Measurements from ENCODE around the gene SPACA9. TPM values are rescaled to one million over a fixed set of nuclear protein-coding genes. Genes with fewer than 3 reads are reported as not detected.

SPACA9 gene
- total RNA-seq, 1 donor from 2014 or later: 8.3 TPM

- no peak for DNase-seq (ENCODE audit: extremely low spot score, unreplicated experiment)
- no peaks in the 10 kb centered on the region for H3K9me3 Mint-ChIP-seq
- peaks cover 10% of the 10 kb centered on the region for H3K4me1 Mint-ChIP-seq (ENCODE audit: unreplicated experiment)
- TF ChIP-seq CTCF (conservative IDR thresholded peaks at IDR 0.05): no peak
- peak overlapping the region; percentile 84 for H3K4me3 Mint-ChIP-seq
- H3K27me3 Mint-ChIP-seq: no peaks in the 10 kb centered on the region
- H3K27ac Mint-ChIP-seq: no peak overlapping the region
- no peaks in the 10 kb centered on the region for H3K36me3 Mint-ChIP-seq
Observed at GRCh38 chr9:132876849-132877248, 1.8 kb upstream of the SPACA9 start.

DNA sequence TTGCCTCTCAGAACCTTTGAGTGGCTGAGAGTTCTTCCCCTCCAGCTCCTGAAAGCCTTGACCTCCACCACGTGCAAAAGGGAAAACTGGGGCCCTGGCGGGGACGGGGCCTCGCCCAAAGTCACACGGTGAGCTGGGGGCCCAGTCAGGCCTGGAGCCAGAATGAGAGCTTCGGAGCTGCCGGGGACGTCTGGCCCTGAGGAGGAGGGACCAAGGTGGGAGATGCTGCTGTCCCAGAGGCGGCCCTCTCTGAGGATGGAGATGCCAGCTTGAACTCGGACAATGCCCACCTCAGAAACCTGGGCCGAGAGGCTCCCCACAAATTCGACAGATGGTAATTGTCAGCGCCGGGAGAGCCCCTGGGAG lies 1.3 kb upstream of the SPACA9 start:
- H3K36me3 Mint-ChIP-seq: no peaks in the 10 kb centered on the region
- peak overlapping the region; percentile 84 for H3K4me3 Mint-ChIP-seq
- no peaks in the 10 kb centered on the region for H3K9me3 Mint-ChIP-seq
- H3K27me3 Mint-ChIP-seq: no peaks in the 10 kb centered on the region
- TF ChIP-seq CTCF (conservative IDR thresholded peaks at IDR 0.05): no peak
- peaks cover 10% of the 10 kb centered on the region for H3K4me1 Mint-ChIP-seq (ENCODE audit: unreplicated experiment)
- no peak overlapping the region for H3K27ac Mint-ChIP-seq
- no peak for DNase-seq (ENCODE audit: extremely low spot score, unreplicated experiment)

DNA sequence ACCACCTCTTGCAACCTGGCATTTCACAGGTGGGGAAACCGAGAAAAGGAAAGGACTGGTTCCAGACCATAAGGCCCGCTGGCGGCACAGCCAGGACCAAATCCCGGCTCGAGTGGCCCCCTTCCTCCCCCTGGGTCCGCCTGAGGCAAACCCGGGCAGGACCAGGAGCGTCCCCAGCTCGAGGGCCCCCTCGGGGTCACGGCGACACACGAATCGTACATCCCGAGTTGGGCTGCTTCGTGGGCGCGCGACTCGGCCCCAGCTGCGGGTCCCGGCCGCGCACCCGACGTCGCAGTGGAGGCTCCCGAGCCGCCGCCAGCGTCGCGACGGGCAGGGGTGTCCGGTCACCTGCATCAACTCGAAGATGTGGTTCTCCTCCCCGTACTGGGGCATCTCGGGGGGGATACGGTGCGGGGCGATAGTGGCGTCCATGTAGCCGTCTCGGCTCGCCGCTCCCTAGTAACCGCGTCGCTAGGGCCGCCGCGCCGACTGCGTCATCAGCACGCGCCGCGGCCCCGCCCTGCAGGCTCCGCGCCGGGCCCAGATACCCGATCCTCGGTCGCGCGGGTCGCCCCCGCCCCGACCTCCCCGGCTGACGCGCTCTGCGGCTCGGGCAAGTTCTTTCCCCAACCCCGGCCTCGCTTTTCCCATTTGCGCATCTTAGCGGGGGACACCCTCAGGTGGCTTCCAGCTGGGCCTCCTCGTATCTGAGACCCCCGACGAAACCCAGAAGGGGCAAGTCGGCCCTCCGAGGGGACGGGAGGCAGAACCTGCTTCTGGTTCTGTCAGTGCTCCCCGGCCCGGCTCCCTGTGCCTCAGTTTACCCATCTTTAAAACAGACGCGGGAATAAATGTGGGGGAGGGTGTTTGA lies 639 bp upstream of the SPACA9 start, which contains the start of gene AK8:
AK8 (minus strand) TSS at position 461 of the 871 bp plus-strand sequence; CDS start at position 432, 29 bp downstream.
- no peaks in the 10 kb centered on the region for H3K9me3 Mint-ChIP-seq
- TF ChIP-seq CTCF (conservative IDR thresholded peaks at IDR 0.05): no peak

DNA sequence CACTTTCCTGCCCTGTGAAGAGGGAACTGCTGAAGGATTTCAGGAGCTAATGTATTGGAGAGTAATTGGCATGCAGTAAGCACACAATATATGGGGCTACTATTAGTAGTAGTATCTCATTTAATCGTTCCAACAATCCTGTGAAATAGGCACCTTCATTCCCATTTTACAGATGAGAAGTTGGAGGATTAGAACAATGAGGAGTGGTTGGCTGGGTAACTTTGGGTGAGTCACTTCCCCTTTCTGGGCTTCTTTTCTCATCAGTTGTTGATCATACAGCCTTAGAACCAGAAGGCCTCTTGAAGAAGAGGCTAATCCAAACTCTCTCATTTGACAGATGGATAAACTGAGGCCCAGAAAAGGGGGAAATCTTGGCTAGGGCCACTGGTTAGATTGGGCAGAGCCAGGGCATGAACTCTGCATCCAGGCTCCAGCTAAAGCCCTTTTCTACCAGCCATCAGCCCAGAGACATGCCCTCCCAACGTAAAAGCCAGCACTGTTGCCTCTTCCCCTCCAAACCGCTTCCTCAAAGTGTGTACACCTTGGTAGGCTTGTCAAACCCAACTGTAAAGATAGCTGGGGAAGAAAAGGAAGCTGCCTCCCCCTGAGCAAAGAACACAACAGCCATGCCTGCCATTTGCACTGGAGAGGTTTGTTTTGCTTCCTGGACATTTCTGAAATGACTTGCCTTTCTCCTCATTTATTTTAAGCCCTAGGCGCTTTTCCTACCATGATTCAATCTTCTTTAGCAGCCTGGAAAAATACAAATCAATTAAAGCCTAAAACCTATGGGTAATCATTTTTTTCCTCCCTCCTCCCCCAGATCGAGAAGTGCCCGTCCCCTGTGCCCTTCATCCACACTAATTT lies 992 bp downstream of the SPACA9 start:
- TF ChIP-seq CTCF (conservative IDR thresholded peaks at IDR 0.05): no peak
- peak overlapping the region; percentile 77 for H3K27ac Mint-ChIP-seq

More for the DNA sequence above, 639 bp upstream of the SPACA9 start, which contains the start of gene AK8:
- Mint-ChIP-seq H3K27me3 (no peaks in the 10 kb centered on the region), H3K36me3 (no peaks in the 10 kb centered on the region), H3K4me1 (ENCODE audit: unreplicated experiment) (peaks cover 10% of the 10 kb centered on the region), H3K4me3 (peak within 1 kb of the TSS; percentile 85), H3K27ac (peak within 1 kb of the TSS; percentile 77)
- peak; percentile 88 for DNase-seq (ENCODE audit: extremely low spot score, unreplicated experiment)

DNA sequence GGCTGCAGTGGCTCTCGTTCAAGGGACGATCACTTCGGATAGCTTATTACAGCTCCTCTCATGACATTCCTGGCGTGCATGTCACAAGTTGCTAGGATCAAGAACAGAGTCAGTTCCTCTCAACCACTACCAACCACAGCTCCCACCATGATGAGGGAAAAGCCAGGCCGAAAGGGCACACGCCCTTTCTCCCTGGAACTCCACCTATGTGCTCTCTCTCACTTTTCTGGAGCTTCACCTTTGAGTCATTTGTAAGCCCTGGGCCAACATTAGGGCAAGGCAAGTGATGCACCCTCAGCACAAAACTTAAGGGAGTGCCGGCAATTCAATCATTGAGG lies 1.6 kb downstream of the SPACA9 start:
- Mint-ChIP-seq H3K4me1 (ENCODE audit: unreplicated experiment) (peaks cover 10% of the 10 kb centered on the region), H3K27me3 (no peaks in the 10 kb centered on the region), H3K9me3 (no peaks in the 10 kb centered on the region), H3K36me3 (no peaks in the 10 kb centered on the region), H3K27ac (peak overlapping the region; percentile 77), H3K4me3 (peak overlapping the region; percentile 85)
- DNase-seq (ENCODE audit: extremely low spot score, unreplicated experiment): no peak
- no peak for TF ChIP-seq CTCF (conservative IDR thresholded peaks at IDR 0.05)

More for the DNA sequence above, 992 bp downstream of the SPACA9 start:
- Mint-ChIP-seq H3K4me1 (ENCODE audit: unreplicated experiment) (peaks cover 10% of the 10 kb centered on the region), H3K27me3 (no peaks in the 10 kb centered on the region), H3K36me3 (no peaks in the 10 kb centered on the region), H3K9me3 (no peaks in the 10 kb centered on the region), H3K4me3 (peak overlapping the region; percentile 85)
- DNase-seq (ENCODE audit: extremely low spot score, unreplicated experiment): no peak
